MV-4-11 (cell line): ENCODE data around the gene SMIM14.
"Not testable (repeated sequence)": the region's sequence is repeated elsewhere in the genome, so short reads cannot be mapped to it uniquely, and the experiment has no call there.

ENCODE experiments used
- DNase-seq: peaks from one replicate; lab custom pipeline; 2025; lab: John Stamatoyannopoulos, UW

Gene SMIM14

DNA sequence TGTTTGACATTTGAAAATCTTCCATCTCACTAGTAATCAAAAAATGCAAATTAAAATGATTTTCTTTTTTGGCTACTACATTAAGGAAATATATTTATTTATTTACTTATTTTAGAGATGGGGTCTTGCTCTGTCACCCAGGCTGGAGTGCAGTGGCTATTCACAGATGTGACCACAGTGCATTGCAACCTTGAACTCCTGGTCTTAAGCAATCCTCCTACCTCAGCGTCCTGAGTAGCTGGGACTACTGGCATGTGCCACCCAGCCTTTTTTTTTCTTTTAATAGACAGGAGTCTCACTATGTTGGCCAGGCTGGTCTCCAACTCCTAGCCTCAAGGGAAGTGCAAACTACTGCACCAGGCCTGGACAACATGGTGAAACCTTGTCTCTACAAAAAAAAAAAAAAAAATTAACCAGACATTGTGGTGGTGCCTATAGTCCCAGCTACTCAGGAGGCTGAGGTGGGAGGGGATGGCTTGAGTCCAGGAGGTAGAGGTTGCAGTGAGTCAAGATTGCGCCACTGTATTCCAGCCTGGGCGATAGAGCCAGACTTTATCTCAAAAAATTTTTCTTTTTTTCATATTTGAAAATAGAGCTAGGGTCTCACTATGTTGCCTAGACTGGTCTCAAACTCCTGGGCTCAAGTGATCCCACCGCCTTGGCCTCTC, 4.4 kb upstream of the SMIM14 start:
- DNase-seq: no peak

DNA sequence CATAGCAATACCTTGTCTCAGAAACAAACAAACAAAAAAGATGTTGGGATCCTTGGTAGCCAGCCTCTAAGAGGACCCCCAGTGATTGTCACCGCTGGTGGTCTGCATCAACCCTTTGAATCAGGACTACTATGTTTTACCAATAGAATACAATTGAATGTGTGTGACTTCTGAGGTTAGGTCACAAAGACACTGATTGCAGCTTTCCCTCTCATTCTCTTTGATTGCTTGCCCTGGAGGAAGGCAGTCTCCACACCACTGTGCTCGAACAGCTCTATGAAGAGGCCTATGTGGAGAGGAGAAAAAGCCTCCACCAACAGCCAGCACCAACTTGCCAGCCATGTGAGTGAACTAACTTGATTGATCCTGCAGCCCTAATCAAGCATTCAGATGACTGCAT, 2.8 kb upstream of the SMIM14 start:
- no peak for DNase-seq

DNA sequence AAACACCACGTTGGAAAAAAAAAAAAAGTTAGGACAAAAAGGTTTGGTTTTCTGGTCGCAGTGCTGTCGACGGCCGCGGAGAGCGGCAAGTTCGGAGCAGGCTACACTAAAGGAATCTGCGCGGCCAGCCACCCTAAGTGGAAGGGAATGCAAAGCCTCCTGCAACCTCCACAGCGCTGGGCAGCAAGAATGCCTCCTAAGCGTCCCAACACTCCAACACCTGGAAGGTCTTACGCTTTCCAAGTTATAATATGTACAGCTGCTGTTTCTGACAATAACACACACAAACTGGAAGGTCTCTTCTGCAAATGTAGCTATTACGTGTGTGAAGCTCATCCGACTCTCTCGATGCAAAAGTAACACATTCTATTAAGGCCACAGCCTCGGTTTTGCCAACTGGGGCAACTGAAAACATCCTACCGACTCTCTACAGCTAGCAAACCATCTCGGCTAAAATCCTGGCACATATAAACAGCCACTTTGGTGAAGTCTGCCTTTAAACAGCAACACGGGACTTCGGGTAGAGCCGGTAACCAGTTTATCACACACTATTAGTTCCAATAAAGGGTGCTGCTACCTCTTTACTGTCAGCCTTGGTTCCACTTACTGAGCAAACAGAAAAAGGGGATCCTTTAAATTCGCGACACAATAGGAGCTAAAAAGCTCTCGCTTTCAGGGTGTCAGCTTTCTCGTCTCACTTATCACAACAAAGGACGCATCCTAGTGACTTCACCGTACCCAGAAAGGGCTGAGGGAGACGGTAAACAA, 895 bp downstream of the SMIM14 start:
- no peak for DNase-seq

- no peak for DNase-seq
Observed at GRCh38 chr4:39637221-39637585, 1.5 kb downstream of the SMIM14 start.

DNA sequence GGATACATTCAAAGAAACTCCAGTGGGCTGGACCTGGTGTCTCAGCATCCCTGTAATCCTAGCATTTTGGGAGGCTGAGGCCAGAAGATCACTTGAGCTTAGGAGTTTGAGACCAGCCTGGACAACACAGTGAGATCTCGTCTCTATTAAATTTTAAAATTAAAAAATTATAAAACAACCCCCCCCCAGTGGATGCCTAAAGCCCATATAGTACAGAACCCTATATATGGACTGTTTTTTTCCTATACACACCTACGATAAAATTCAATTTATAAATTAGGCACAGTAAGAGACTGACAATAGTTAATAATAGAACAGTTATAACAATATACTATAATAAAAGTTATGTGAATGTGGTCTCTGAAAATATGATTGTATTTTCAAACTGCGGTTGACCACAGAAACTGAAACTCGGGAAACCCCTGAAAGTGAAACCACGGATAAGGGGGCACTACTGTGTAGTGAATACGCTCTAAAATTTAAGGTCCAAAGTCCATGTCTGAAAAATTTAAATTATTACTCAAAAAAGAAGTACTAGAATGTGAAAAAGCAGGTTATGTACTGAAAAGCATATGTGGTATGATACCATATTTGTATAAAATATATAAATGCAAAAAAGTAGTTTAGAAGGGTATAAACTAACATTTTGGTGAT, 2.0 kb downstream of the SMIM14 start:
- DNase-seq: peak; percentile 28

- no peak for DNase-seq
Observed at GRCh38 chr4:39635023-39635422, 3.6 kb downstream of the SMIM14 start.

DNA sequence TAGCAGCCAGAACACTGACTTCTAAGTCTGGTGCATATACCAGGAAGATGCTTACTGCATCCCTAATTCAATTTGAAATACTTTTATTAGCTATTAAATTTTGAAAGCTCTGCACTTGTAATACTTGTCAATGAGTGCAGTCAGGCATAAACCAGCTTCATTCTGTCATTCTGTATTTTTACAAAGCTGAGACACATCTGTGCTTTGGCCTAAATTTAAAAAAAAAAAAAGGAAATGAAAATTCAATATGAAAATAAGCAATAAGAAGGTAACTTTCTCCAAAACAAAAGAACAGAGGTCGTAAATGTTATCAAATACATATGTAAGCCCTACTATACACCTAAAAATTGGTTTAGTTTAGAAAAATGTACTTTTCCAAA, 7.0 kb downstream of the SMIM14 start:
- DNase-seq: no peak

DNA sequence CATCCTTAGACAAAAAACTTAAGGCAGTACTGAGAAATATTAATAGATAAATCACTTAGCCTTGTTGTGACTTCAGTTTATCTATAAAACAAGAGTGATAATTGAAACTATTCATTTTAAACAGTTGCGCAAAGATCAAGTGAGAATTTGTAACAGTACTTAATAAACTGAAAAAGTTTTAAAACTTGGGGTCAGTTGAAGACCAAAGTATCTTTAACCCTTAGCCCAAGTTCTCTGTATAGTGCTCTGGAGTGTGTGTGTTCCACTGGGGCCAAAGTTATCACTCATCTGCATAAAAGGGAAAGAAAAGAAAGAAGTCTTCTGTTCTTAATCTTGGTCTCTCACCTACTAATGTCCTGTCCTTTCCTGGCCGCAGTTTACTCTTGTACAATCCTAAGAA, 11.3 kb downstream of the SMIM14 start:
- no peak for DNase-seq

- no peak for DNase-seq
Observed at GRCh38 chr4:39626913-39627312, 11.8 kb downstream of the SMIM14 start.

DNA sequence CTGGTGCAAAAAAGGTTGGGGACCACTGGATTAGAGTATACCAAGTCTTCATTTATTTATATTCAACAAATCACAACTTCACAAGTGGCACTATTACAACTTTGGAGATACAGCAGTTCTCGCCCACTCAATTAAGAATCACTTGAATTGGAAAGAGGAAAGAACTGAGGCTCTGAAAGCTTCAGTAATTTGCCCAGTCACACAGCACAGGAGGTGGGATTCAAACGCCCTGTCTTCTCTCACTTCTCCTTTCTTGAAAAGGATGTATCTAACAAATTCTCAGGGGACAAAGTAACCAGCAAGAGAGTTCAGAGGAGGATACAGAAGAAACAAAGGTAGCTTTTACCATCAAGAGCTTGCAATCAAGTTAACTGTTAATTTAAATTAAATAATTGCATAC, 12.4 kb downstream of the SMIM14 start:
- peak; percentile 85 for DNase-seq

- peak; percentile 50 for DNase-seq
Observed at GRCh38 chr4:39621582-39621981, 17.1 kb downstream of the SMIM14 start.

DNA sequence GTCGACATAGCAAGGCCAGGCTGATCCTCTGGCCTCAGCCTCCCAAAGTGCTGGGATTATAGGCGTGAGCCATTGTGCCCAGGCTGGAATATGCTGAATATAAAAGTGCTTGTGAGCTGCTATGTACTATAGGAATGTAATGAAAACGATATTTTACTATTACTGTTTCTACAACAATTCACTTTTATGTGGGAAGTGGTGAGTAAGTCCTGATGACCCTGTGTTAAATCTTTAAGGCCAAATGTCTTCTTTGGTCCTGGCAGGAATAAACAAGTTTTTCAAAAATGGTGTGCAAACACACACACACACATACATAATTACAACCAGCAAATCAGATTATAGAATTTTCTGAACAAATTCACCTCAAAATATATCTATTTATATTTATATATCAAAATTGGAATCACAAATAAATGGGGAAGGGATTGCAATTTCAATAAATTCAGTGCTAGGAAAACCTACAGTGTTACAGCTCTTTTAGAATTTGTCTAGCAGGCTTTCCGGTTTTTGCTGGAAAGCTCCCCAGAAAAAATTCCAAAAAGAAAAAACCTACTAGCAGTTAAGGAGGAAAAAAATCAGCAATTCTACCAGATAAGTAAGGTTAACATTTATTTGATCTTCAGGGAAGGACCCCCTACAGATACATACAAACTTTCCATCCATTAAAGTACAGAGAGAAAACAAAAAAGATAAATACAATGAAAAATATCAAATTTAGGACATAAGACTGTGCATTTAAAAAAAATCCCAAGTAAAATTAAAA, 17.9 kb downstream of the SMIM14 start:
- DNase-seq: no peak

DNA sequence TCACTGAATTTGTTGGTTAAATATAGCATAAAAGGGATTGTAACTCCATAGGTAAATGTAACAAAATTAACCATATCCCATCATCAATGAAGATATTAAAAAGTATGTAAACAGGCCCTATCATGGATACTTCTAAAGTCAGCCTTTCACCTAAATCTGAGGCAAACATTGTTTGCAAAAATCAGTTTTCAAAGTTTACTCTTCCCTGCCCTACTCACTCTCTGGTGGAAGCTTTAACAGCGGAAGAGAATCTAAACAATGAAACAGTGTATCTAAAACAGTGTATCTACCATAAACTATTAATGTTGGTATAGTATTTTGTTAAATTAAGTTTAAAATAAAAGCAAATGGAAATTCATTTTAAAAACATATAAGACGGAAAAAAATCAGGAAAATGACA, 21.1 kb downstream of the SMIM14 start:
- DNase-seq: no peak

GRCh38 chr4:39616651-39617050, 22.0 kb downstream of the SMIM14 start:
- no peak for DNase-seq

- not testable (repeated sequence) for DNase-seq
Observed at GRCh38 chr4:39616112-39616511, 22.6 kb downstream of the SMIM14 start.

- no peak for DNase-seq
Observed at GRCh38 chr4:39614487-39615162, 24.0 kb downstream of the SMIM14 start.

DNA sequence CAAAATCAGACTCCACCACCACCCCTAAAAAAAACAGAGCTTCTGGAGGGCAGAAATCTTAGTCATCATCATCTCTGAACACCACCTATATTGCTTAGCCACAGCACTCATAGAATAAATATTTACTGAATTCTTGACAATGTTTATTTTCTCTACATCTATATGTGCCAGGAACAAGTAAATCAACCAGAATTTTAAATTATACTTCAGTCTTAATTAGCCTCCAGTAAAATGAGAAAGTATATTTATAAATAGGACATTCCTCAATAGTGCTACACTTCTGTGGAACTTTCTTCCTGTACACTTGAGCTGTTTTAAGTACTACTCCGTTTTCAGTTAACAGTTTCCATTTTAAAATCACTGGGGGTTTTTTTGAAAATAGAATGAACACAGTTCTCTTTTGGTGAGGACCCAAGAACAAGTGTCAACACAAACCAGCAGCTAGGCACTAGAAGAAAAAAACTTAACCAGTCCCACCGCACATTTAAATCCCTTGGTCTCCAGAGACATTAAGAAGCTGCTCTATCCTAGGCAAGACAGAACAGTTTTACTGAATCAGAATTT, 25.5 kb downstream of the SMIM14 start:
- DNase-seq: no peak

- DNase-seq: peak; percentile 88
Observed at GRCh38 chr4:39609454-39609931, 29.2 kb downstream of the SMIM14 start.

DNA sequence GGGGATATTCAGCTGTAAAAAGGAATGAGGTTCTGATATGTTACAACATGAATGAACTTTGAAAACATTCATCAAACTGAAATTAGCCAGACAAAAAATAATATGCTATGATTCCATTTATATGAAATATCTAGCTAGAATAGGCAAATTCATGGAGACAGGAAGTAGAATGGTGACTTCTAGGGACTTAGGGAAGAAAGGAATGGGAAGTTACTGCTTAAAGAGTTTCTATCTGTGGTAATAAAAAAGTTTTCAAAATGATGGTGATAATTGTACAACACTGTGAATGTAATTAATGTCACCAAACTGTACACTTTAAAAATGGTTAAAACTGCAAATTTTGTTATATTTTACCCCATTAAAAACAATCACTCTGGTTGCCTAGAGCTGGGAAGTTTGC, 30.2 kb downstream of the SMIM14 start:
- DNase-seq: peak; percentile 31

- no peak for DNase-seq
Observed at GRCh38 chr4:39606747-39607146, 31.9 kb downstream of the SMIM14 start.

DNA sequence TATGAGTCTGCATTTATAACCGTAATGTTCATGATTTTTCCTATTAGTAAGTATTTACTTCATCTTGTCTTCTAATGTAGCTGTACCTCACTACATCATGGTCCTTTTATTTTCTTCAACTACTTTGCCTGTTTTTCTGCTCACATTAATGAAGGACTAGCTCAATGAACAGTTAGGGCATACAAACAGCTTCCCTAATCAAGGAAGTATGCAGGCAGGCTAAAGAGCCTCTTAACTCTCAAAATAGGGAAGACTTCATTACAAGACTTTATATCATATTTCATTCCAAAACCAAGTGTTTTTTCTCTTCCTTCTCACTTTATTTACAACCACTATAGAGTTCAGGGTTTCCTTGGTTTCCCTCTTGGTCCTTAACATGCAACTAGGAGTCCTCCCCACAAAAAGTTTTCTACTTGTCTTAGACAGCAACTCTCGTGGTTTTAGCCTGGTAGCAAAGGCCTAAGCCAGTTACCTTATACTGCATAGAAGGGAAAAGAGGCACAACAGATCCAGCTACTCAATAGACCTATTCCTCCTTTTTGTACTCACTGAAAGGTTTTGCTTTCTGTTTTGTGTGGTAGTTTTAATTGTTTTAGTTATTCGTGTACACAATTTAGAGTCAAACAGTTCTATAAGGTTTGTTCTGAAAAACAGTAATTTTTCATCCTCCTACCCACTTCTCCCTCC, 40.8 kb downstream of the SMIM14 start:
- DNase-seq: peak; percentile 27
